Measurements from ENCODE around the gene WNT5B. TPM values are rescaled to one million over a fixed set of nuclear protein-coding genes. Genes with fewer than 3 reads are reported as not detected.

WNT5B gene
- total and polyA plus RNA-seq, 4 donors = 0.59 to 2.4 (median 0.97) TPM

DNA sequence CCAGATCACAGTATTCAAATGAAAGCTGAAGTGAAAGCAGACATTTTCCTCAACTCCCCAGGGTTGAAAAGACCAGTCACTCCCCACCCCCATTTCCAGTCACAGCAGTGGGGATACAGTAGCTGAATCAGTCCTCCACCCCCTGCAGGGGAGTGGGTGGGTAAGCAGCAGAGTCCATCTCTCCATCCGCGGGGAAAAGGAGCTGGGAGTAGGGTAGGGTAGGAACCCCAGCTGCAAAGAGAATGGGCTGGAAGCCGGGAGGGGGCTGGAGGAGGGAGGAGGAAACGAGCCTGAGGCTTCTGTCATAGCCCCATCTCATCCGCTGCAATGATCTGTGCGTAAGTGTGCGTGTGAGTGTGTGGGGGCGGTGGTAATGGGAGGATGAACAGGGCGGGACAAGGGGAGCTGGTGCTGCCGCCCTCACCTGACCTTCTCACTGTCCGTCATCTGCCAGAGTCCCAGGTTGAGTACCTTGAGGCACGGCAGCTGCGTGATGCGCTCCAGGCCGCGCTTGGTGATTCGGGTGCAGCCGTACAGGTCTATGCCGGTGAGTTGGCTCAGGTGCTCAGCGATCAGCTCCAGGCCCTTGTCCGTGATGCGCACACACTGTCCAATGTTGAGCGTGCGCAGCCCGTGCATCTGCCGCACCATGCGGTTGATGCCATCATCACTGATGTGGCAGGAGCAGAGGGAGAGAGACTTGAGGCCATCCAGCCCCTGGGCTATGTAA, 36.4 kb upstream of the WNT5B start:
- Histone ChIP-seq H3K27ac (ENCODE audit: low read depth in 1 of 2, low read length in 2 of 2) (peak overlapping the region; percentile 6 to 51), H3K4me1 (ENCODE audit: control insufficient read depth in 4 of 4, insufficient read depth in 4 of 4, low read length in 3 of 4) (peaks cover 7 to 51% (median 37%) of the 10 kb centered on the region in 4 donors), H3K9ac (ENCODE audit: low read depth in 1 of 2, low read length in 2 of 2) (peak overlapping the region; percentile 9 to 48), H3K36me3 (ENCODE audit: control insufficient read depth in 4 of 4, insufficient read depth in 3 of 4, low read depth in 1 of 4, low read length in 3 of 4) (no peaks in the 10 kb centered on the region), H3K9me3 (ENCODE audit: control insufficient read depth in 4 of 4, low read length in 3 of 4) (no peaks in the 10 kb centered on the region), H3K27me3 (ENCODE audit: control insufficient read depth in 4 of 4, insufficient read depth in 4 of 4, low read length in 3 of 4) (no peaks in the 10 kb centered on the region), H3K4me3 (ENCODE audit: low read depth in 1 of 3, low read length in 3 of 3) (peak overlapping the region; percentile 60 to 96 (median 68))
- TF ChIP-seq, protein P1, sequence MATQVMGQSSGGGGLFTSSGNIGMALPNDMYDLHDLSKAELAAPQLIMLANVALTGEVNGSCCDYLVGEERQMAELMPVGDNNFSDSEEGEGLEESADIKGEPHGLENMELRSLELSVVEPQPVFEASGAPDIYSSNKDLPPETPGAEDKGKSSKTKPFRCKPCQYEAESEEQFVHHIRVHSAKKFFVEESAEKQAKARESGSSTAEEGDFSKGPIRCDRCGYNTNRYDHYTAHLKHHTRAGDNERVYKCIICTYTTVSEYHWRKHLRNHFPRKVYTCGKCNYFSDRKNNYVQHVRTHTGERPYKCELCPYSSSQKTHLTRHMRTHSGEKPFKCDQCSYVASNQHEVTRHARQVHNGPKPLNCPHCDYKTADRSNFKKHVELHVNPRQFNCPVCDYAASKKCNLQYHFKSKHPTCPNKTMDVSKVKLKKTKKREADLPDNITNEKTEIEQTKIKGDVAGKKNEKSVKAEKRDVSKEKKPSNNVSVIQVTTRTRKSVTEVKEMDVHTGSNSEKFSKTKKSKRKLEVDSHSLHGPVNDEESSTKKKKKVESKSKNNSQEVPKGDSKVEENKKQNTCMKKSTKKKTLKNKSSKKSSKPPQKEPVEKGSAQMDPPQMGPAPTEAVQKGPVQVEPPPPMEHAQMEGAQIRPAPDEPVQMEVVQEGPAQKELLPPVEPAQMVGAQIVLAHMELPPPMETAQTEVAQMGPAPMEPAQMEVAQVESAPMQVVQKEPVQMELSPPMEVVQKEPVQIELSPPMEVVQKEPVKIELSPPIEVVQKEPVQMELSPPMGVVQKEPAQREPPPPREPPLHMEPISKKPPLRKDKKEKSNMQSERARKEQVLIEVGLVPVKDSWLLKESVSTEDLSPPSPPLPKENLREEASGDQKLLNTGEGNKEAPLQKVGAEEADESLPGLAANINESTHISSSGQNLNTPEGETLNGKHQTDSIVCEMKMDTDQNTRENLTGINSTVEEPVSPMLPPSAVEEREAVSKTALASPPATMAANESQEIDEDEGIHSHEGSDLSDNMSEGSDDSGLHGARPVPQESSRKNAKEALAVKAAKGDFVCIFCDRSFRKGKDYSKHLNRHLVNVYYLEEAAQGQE (IDR thresholded peaks at IDR 0.05) = no peak
- TF ChIP-seq, protein P2, sequence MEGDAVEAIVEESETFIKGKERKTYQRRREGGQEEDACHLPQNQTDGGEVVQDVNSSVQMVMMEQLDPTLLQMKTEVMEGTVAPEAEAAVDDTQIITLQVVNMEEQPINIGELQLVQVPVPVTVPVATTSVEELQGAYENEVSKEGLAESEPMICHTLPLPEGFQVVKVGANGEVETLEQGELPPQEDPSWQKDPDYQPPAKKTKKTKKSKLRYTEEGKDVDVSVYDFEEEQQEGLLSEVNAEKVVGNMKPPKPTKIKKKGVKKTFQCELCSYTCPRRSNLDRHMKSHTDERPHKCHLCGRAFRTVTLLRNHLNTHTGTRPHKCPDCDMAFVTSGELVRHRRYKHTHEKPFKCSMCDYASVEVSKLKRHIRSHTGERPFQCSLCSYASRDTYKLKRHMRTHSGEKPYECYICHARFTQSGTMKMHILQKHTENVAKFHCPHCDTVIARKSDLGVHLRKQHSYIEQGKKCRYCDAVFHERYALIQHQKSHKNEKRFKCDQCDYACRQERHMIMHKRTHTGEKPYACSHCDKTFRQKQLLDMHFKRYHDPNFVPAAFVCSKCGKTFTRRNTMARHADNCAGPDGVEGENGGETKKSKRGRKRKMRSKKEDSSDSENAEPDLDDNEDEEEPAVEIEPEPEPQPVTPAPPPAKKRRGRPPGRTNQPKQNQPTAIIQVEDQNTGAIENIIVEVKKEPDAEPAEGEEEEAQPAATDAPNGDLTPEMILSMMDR (IDR thresholded peaks at IDR 0.05; ENCODE audit: low read depth, low read length, missing input control) = no peak
- TF ChIP-seq SP1 (IDR thresholded peaks at IDR 0.05) = no peak
- TF ChIP-seq TAF1 (conservative IDR thresholded peaks at IDR 0.05) = no peak
- no peak for TF ChIP-seq RAD21 (IDR thresholded peaks at IDR 0.05)
- TF ChIP-seq FOXA1 (IDR thresholded peaks at IDR 0.05) = no peak
- TF ChIP-seq ZBTB33 (IDR thresholded peaks at IDR 0.05) = no peak
- no peak for TF ChIP-seq ATF3 (IDR thresholded peaks at IDR 0.05)
- TF ChIP-seq GABPA (IDR thresholded peaks at IDR 0.05 in 1 of 2, conservative IDR thresholded peaks at IDR 0.05 in 1 of 2) = no peak
- no peak for TF ChIP-seq NR2F2 (IDR thresholded peaks at IDR 0.05)
- no peak for TF ChIP-seq HNF4G (IDR thresholded peaks at IDR 0.05)
- no peak for TF ChIP-seq JUND (IDR thresholded peaks at IDR 0.05)
- no peak for TF ChIP-seq YY1 (IDR thresholded peaks at IDR 0.05)
- no peak for TF ChIP-seq EGR1 (IDR thresholded peaks at IDR 0.05; ENCODE audit: low read depth in 2 of 2)
- TF ChIP-seq HNF4A (conservative IDR thresholded peaks at IDR 0.05) = no peak
- TF ChIP-seq RXRA (IDR thresholded peaks at IDR 0.05) = no peak
- no peak for TF ChIP-seq FOXA2 (IDR thresholded peaks at IDR 0.05)
- TF ChIP-seq MAX (IDR thresholded peaks at IDR 0.05) = no peak
- DNase-seq (ENCODE audit: low spot score) = no peak
- 50% methylated on average over 27 of the region's 27 CpGs for WGBS
